GM19238 (cell line): Measurements from ENCODE around the gene KCNE3.

Experiments used
- DNase-seq: peaks from one replicate; pipeline ENCODE4 v3.0.0; 2011; ENCODE audit warnings: low spot score; ENCODE audit not compliant: insufficient read length

KCNE3 gene

DNA sequence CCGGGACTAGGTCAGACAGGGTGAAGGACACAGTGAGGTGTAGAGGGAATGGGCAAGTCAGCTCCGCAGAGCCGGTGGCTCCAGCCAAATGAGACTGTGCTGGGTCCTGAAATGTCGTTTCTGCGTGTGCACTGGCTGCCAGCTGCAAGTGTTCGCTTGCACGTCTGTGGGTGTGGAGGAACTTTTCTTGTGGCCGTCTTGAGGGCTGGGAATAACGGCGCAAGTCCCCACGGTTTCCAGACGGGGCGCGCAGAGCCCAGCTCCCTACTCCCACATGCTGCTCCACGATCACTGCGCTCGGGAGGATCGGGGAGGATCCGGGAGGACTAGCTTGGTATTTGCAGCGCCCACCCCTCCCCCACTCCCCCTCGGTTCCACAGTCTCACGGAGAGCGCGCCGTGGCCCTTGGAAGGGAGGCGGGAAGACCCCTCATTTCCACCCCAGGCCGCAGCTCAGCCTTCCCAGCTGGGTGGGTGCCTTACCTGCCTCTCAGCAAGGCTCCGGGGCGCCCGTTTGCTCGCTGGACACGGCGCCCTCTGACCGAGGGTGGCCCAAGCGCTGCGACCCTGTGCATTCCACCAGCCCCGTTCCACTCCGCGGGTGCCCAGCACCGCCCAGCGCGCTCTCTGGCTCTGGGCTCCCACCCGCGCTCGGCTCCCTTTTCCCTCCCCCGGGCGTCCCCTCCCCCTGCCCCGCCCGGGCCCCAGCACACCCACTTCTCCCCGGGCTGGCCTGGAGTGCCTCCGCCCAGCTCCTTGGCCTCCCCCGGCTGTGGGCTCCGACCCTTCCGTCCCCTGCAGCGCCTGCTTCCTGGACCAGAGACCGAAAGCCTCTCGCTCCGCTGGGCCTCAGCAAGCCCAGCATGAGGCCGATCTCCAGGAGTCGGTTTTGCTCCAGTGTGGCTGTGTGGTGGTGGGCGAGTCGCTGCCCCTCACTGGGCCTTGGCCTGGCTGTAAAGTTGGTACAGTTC, at the start of gene KCNE3:
Gene KCNE3 (minus strand): TSS at position 634 of the 970 bp plus-strand sequence. CDS start 9,986 bp downstream, outside the sequence.
- no peak for DNase-seq

- DNase-seq = no peak
Measured at GRCh38 chr11:74507582-74507981, 40.2 kb upstream of the KCNE3 start.

- DNase-seq = no peak
Measured at GRCh38 chr11:74506823-74507222, 39.5 kb upstream of the KCNE3 start.

- DNase-seq = no peak
Measured at GRCh38 chr11:74505911-74506310, 38.6 kb upstream of the KCNE3 start.

GRCh38 chr11:74504100-74504691, 36.8 kb upstream of the KCNE3 start:
- DNase-seq = no peak

DNA sequence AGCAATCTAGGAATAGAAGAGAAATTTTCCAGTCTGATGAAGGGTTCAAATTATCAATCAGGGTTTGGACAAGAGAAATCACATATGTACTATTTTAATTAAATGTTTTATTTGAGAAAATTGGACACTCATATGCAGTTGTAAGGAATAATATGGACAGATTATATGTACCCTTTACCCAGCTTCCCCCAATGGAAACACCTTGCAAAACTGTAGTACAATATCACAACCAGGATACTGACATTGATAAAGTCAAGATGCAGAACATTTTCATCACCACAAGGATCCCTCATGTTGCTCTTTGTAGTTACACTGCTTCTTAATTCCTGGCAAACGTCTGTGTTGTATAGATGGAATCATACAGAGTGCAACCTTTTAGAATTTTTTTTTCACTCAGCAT, 27.6 kb upstream of the KCNE3 start:
- no peak for DNase-seq

GRCh38 chr11:74493791-74494630, 26.7 kb upstream of the KCNE3 start:
- DNase-seq = no peak

DNA sequence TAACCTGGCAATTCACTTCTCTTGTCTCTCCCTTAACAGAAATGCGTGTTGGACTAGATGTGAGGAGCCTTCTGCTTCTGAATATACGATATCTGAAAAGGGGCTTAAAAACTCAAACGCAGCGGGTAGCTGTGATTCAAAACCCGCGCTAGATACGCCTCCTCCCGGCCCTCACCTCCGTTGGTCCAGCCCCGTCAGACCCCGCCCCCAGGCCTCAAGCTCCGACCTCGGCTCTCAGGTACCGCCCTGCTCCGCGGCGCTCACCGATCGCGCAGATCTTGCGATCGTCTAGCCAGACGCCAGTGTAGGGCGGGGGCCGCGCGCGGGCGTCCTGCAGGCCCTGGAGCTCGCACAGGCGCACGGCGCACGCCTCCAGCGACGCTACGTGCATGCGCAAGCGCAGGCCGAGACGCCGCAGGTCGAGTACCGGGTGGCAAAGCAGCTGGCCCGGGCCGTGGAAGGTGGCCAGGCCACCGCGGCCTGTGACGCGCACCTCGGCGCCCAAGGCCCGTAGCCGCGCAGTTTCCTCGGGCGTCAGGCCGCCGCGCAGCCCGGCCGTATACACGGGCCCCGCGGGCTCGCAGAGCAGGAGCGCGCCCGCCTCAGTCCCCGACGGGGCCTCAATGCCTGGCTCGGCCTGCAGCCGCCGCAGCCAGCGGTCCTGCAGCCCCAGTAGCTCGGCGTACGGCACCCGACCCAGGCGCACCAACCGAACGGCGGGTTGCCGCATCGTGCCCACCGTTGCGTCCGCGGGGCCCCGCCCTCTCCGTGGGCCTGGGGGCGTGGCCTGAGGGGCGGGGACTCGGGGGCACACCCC, 25.8 kb upstream of the KCNE3 start, which contains the start of gene LIPT2:
Gene LIPT2 (minus strand): TSS at position 751 of the 817 bp plus-strand sequence. CDS start 21 bp downstream, at position 730.
- DNase-seq = peak; percentile 83

DNA sequence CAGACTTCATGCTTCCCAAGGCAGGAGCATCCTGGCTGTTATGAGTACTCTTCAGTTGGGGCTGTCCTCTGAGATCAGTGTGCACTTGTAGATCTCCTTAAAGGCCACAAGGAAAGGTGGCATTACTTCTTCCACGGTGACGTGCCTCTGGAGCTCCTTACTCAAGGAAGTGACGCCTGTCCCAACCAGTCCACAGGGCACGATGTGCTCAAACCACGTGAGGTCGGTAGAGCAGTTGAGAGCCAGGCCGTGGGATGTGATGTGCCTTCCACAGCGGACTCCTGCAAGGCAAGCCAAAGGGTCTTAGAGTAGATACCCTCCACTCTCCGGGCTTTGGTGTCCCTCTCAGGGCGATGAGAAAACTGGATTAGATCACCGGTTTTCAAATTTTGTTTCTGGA, 24.7 kb upstream of the KCNE3 start:
- no peak for DNase-seq

- DNase-seq = no peak
Measured at GRCh38 chr11:74490941-74491340, 23.6 kb upstream of the KCNE3 start.

DNA sequence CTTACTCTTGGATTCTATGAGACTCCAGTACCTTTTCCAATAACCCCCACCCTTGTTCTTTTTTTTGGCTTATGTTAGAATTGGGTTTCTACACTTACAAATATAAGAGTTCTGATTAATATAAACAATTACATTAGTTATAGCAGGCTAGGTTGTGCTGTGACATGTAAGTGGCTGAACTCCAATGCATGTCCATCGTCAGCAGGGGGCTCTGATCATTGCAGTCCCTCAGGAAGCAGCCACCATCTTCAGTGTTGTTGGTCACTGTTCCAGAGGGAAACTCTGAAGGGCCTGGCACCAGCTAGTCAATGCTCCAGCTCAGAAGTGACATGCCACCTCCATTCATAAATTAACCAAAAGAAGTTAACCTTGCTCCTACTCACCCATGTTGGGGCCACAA, 20.5 kb upstream of the KCNE3 start:
- DNase-seq = no peak

DNA sequence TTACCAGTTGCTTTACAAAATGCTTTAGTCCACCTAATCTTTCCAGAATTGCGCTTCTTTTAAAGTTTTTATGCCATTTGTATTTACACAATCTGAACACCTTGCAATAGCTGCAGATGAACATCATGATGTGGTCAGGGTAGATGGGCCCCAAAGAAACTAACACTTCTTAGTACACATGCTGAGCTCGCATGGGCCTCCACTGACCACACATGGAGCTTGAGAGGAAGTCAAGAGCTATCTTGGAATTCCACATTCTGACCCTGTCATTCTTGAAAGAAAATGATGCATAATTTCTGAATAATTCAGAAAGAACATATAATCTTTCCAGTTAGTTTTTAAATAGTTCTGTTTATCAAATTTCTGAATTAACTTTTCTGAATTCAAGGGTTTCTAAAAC, 18.5 kb upstream of the KCNE3 start:
- no peak for DNase-seq

DNA sequence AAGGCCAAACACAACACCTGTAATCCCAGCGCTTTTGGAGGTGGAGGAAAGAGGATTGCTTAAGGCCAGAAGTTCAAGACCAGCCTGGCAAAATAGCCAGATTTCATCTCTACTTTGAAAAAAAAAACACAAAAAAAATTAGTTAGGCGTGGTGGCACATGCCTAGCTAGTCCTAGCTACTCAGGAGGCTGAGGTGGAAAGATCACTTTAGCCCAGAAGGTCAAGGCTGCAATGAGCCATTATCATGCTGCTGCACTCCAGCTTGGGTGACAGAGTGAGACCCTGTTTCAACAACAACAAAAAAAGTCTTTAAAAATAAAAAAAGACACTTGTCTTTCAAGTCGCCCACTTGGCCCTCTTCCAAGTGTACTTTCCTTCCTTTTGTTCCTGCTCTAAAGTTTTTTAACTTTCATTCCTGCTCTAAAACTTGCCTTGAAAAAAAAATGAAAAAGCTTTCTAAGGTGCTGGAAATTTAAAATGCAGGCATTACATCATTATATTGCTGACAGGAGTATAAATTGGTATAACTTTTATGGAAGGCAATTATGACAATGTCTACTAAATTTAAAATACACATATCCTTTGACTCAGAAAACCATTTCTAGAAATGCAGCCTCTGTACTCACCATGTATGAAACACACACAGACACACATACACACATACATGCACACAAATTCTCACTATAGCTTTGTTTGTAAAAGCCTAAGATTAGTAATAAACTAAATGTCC, 13.5 kb upstream of the KCNE3 start:
- no peak for DNase-seq

GRCh38 chr11:74479732-74480123, 12.4 kb upstream of the KCNE3 start:
- no peak for DNase-seq

DNA sequence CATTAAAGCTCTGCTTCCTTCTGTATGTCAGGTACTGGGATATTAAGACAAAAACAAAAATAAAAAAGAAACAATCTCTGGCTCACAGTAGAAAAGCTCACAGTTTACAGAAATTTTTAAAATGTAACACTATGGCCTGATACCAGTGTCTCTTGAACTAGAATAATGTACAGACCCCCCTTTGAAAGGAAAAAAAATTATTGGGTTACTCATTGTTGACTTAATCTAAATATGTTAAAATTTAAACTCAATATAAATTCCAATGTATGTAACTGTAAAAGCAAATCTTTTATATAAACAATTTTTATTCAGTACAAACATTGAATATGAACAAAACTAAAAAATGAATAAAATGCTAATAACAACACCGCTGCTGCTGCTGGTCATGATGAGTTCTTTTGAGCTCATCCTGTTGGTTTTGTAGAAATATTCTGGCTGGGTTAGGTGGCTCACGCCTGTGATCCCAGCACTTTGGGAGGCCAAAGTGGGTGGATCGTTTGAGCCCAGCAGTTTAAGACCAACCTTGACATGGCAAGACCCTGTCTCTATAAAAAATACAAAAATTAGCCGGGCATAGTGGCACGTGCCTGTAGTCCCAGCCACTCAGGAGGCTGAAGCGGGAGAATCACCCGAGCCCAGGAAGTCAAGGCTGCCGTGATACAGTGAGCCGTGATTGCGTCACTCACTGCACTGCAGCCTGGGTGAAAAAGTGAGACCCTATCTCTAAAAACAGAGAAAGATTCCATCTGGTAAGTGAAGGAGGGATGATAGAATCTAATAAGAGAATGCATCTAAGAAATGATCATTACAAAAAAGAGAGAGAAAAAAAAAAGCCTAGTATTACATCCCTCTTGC, 11.8 kb upstream of the KCNE3 start:
- DNase-seq = no peak

DNA sequence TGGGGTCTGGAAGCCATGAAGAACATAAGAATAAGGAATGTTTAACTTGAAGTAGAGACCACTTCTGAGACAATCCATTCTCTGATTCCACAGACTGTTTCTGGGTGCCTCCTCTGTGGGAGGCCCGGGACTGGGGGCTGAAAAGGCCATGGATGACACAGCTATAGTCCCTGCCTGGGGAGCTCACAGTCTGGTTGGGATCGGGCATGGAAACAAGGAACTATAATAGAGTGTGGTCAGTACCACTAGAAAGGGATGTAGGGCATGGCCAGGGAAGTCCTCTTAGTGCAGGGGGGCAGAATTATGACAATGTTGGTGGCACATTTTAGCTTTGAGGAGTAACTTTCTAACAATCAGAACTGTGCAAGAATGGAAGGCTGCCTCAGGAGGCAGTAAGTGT, 9.2 kb upstream of the KCNE3 start:
- no peak for DNase-seq

DNA sequence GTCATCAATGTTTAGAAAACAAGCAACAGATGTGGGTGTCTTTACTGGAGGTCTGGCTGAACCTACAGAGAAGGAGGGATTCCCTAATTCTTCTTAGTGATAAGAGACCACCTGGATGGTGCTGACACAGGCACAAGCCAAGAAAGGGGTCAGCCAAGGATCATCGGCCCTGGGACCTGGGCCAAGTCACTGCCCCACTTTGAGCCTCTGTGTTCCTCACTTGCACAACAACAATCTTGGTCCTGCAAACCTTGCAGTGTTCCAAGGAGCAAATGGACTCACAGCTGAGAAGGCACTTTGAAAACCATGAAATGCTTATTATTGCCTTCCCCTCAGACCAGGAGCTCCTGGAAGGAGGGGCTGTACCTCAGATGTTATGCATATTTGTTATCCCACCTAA, 7.0 kb upstream of the KCNE3 start:
- no peak for DNase-seq

- no peak for DNase-seq
Measured at GRCh38 chr11:74473382-74474173, 6.2 kb upstream of the KCNE3 start.
